IMR-90 (cell line): ENCODE measurements around the gene PSMB5. TPM values are rescaled to one million over a fixed set of nuclear protein-coding genes. Genes with fewer than 3 reads are reported as not detected.

ENCODE experiments used
- ATAC-seq: fragments of 200-7000 bp; cut with Tn5 transposase; 2 replicates; pipeline ENCODE4 v1.9.1; 2020; ENCODE audit warnings: low read depth, mild to moderate bottlenecking, moderate library complexity
- BruUV-seq: library from RNA; stranded (reverse); fragments of 400-500 nt; replicated peaks from 2 replicates; lab custom pipeline; 2021; lab: Mats Ljungman, UMichigan
- CTCF ChIA-PET: fragments of 300-600 bp; formaldehyde crosslinking; extraction: SDS; loops from one replicate; lab custom pipeline; 2021; ENCODE audit warnings: antibody characterized with exemption; lab: Yijun Ruan, JAX
- POLR2A ChIA-PET: fragments of 300-600 bp; sonication (Branson Sonifier 250); formaldehyde crosslinking; loops from one replicate; lab custom pipeline; 2022; ENCODE audit warnings: antibody characterized with exemption; ENCODE audit not compliant: unreplicated experiment; lab: Charles Lee
- DNase-seq: peaks from one replicate; pipeline ENCODE4 v3.0.0; 2013
- H2AFZ ChIP-seq: replicated peaks from 2 replicates; pipeline ENCODE3; 2013; ENCODE audit warnings: low read length, mild to moderate bottlenecking; ENCODE audit not compliant: poor library complexity
- H2AK5ac ChIP-seq: 2 replicates; pipeline ENCODE4 v1.6.1; 2013; ENCODE audit warnings: low read depth, low read length, inconsistent platforms
- H2AK9ac ChIP-seq: replicated peaks from 2 replicates; pipeline ENCODE3; 2013; ENCODE audit warnings: mild to moderate bottlenecking, low read depth, low read length, moderate library complexity; ENCODE audit not compliant: poor library complexity
- H2BK120ac ChIP-seq: 2 replicates; pipeline ENCODE4 v1.6.1; 2013; ENCODE audit warnings: low read depth, low read length, inconsistent platforms
- H2BK15ac ChIP-seq: 3 replicates; pipeline ENCODE4 v1.6.1; 2013; ENCODE audit warnings: low read depth, low read length, inconsistent platforms
- H2BK20ac ChIP-seq: 2 replicates; pipeline ENCODE4 v1.6.1; 2013; ENCODE audit warnings: low read depth, mild to moderate bottlenecking, inconsistent platforms, low read length, moderate library complexity
- H2BK5ac ChIP-seq: 2 replicates; pipeline ENCODE4 v1.6.1; 2013; ENCODE audit warnings: mild to moderate bottlenecking, low read depth, low read length, inconsistent platforms; ENCODE audit not compliant: poor library complexity, severe bottlenecking
- H3K14ac ChIP-seq: replicated peaks from 2 replicates; pipeline ENCODE4 v1.6.1; 2013; ENCODE audit warnings: low read depth, low read length, inconsistent platforms
- H3K18ac ChIP-seq: 2 replicates; pipeline ENCODE4 v1.6.1; 2013; ENCODE audit warnings: low read depth, low read length, control low read depth
- H3K23ac ChIP-seq: 2 replicates; pipeline ENCODE4 v1.6.1; 2013; ENCODE audit warnings: low read depth, low read length, inconsistent platforms
- H3K27ac ChIP-seq: 2 replicates; pipeline ENCODE4 v1.5.1; 2013; ENCODE audit warnings: mild to moderate bottlenecking, control low read depth, low read length; ENCODE audit not compliant: insufficient read depth
- H3K27me3 ChIP-seq: 2 replicates; pipeline ENCODE4 v1.6.1; 2013; ENCODE audit warnings: low read length; ENCODE audit not compliant: control insufficient read depth, insufficient read depth
- H3K36me3 ChIP-seq: 2 replicates; pipeline ENCODE4 v1.6.1; 2013; ENCODE audit warnings: low read length, mixed read lengths; ENCODE audit not compliant: control insufficient read depth, insufficient read depth
- H3K4ac ChIP-seq: 2 replicates; pipeline ENCODE4 v1.6.1; 2013; ENCODE audit warnings: low read depth, low read length, inconsistent platforms
- H3K4me1 ChIP-seq: 2 replicates; pipeline ENCODE4 v1.6.1; 2013; ENCODE audit warnings: low read length, mixed read lengths; ENCODE audit not compliant: control insufficient read depth, insufficient read depth
- H3K4me2 ChIP-seq: 2 replicates; pipeline ENCODE4 v1.6.1; 2013; ENCODE audit warnings: low read depth, mild to moderate bottlenecking, control low read depth, low read length, moderate library complexity
- H3K4me3 ChIP-seq: 2 replicates; pipeline ENCODE4 v1.5.1; 2013; ENCODE audit warnings: low read depth, mild to moderate bottlenecking, control low read depth, low read length, moderate library complexity; ENCODE audit not compliant: insufficient read depth
- H3K56ac ChIP-seq: 2 replicates; pipeline ENCODE4 v1.6.1; 2013; ENCODE audit warnings: low read length, inconsistent platforms; ENCODE audit not compliant: insufficient read depth; ENCODE audit errors: extremely low read depth
- H3K79me1 ChIP-seq, 2 experiments: 2 replicates each; pipeline ENCODE4 v1.6.1; 2013; ENCODE audit warnings: low read length in 2 of 2, inconsistent platforms in 1 of 2, low read depth in 1 of 2
- H3K9ac ChIP-seq: 2 replicates; pipeline ENCODE4 v1.6.1; 2013; ENCODE audit warnings: low read depth, low read length, control low read depth
- H3K9me1 ChIP-seq: 2 replicates; pipeline ENCODE4 v1.6.1; 2013; ENCODE audit warnings: low read length, inconsistent platforms; ENCODE audit not compliant: insufficient read depth
- H3K9me3 ChIP-seq: 2 replicates; pipeline ENCODE4 v1.6.1; 2013; ENCODE audit warnings: low read length; ENCODE audit not compliant: control insufficient read depth, insufficient read depth
- H4K20me1 ChIP-seq: 2 replicates; pipeline ENCODE4 v1.6.1; 2013; ENCODE audit warnings: low read length, inconsistent platforms; ENCODE audit not compliant: insufficient read depth
- H4K5ac ChIP-seq: 2 replicates; pipeline ENCODE4 v1.6.1; 2013; ENCODE audit warnings: mild to moderate bottlenecking, low read depth, low read length, control low read depth
- H4K8ac ChIP-seq, 2 experiments: 2 replicates each; pipeline ENCODE4 v1.6.1; 2013; ENCODE audit warnings: low read depth in 2 of 2, low read length in 2 of 2, control low read depth in 1 of 2, inconsistent platforms in 1 of 2
- H4K91ac ChIP-seq: 2 replicates; pipeline ENCODE4 v1.6.1; 2013; ENCODE audit warnings: low read depth, low read length, inconsistent platforms; ENCODE audit not compliant: insufficient read depth
- BHLHE40 ChIP-seq: fragments of 150-350 bp; IDR thresholded peaks from 2 replicates; pipeline ENCODE4 v1.6.1; 2016; ENCODE audit warnings: mild to moderate bottlenecking, low read depth, low read length
- CEBPB ChIP-seq: IDR thresholded peaks from 2 replicates; pipeline ENCODE4 v1.6.1; 2012; ENCODE audit warnings: low read depth, low read length, improper control_type of control experiment
- CHD1 ChIP-seq: IDR thresholded peaks from 2 replicates; pipeline ENCODE4 v1.6.1; 2012; ENCODE audit warnings: low read depth, low read length, improper control_type of control experiment
- MAZ ChIP-seq: IDR thresholded peaks from 2 replicates; pipeline ENCODE4 v1.6.1; 2012; ENCODE audit warnings: low read depth, mild to moderate bottlenecking, low read length, improper control_type of control experiment, moderate library complexity, borderline replicate concordance
- RAD21 ChIP-seq: IDR thresholded peaks from 2 replicates; pipeline ENCODE4 v1.6.1; 2012; ENCODE audit warnings: low read length, improper control_type of control experiment
- RFX5 ChIP-seq: IDR thresholded peaks from 2 replicates; pipeline ENCODE4 v1.8.0; 2012; ENCODE audit warnings: low read depth, mild to moderate bottlenecking, low read length, moderate library complexity
- WGBS, 2 experiments: methylation state at CpG; one replicate each; pipeline versions ENCODE4 v1.1.5 to v1.1.7; 2013; ENCODE audit warnings: missing lambda C conversion rate in 2 of 2; ENCODE audit not compliant: insufficient read length in 1 of 2; ENCODE audit errors: extremely low coverage in 2 of 2; 5-methylcytosine and 5-hydroxymethylcytosine counted together
- dilution Hi-C: fragments of 300-500 bp; cut with HindIII; formaldehyde crosslinking; loops from one replicate; pipeline ENCODE4 v1.14.3; 2018; ENCODE audit warnings: low sequenced_read_pairs; ENCODE audit not compliant: unreplicated experiment
- in situ Hi-C: fragments of 300-500 bp; cut with MboI; formaldehyde crosslinking; loops from 3 replicates; pipeline ENCODE4 v1.14.3; 2019; ENCODE audit warnings: low sequenced_read_pairs, inconsistent platforms, mixed read lengths
- intact Hi-C: fragments of 100-400 bp; cut with micrococcal nuclease; formaldehyde crosslinking; loops from 2 replicates; pipeline ENCODE4 v1.10.0; 2022
- polyA plus RNA-seq, 3 experiments: library from polyadenylated mRNA; depleted of rRNA; stranded (reverse); fragments of >200 nt; gene quantifications; 2 replicates each; pipeline ENCODE4 v1.2.3, GENCODE V29; 2012; ENCODE audit warnings: low replicate concordance in 1 of 3
- total RNA-seq: library from RNA; depleted of rRNA; stranded (reverse); fragments of >200 nt; gene quantifications from 2 replicates; pipeline ENCODE4 v1.2.3, GENCODE V29; 2012
- TF ChIP-seq, protein P1 (sequence below): conservative IDR thresholded peaks from 2 replicates; pipeline ENCODE4 v1.5.1; 2012; ENCODE audit warnings: mild to moderate bottlenecking, low read depth, low read length, improper control_type of control experiment

The PSMB5 gene
- total and polyA plus RNA-seq, 2 of the 4 experiments (the other 2 are of a cell fraction), result 310 to 321 TPM

DNA sequence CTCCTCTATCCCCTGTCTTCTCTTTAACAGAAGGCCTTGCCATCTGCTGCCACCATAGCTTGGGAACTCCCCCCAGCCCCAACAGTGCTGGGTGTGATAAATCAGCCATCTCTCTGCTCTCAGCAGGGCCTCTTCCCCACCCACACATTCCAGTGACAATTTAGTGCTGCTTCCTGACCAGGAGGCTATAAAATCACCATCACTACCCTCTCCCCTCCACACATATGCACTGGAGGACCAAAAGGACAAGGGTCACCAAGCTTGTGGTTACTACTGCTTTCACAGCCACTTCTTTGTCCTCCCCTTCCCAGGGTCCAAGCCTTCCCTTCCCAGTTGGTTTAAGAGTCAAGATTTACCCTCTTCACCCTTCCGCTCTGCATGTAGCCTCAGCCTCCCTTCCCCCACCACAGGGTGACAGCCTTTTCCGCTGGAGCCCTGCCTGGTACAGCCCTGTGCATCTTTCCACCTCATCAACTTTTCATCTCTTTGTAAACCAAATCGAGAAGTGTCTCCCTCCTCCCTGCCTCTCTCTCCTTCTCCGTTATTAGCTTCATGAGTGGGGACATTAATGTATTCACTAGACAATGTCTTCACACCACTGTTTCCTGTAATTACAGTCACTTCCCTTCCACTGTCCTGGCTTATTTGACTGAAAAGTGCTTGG, 9.4 kb downstream of the PSMB5 start:
- Histone ChIP-seq H3K4me3 (no peak overlapping the region), H3K36me3 (peaks cover 19% of the 10 kb centered on the region), H3K14ac (0 out of 2 replicates have a peak overlapping the region, but pooled peaks have one; percentile 19), H4K20me1 (peaks cover 15% of the 10 kb centered on the region), H3K4me2 (no peak overlapping the region), H2AK9ac (no peak overlapping the region), H2BK15ac (no peak overlapping the region), H3K9me1 (peaks cover 9% of the 10 kb centered on the region), H3K27ac (no peak overlapping the region), H2AK5ac (peak overlapping the region; percentile 3; the same call in 1 of the 2 replicates), H3K9ac (no peak overlapping the region), H3K79me1 (peaks cover 14 to 23% of the 10 kb centered on the region in 2 experiments; a peak in 3 of 4 replicates), H3K56ac (no peak overlapping the region), H4K8ac (no peak overlapping the region), H3K4ac (no peak overlapping the region; the same call in 1 of the 2 replicates), H4K5ac (no peak overlapping the region), H3K4me1 (peaks cover 11% of the 10 kb centered on the region), H2BK5ac (peak overlapping the region; percentile 17), H2BK120ac (no peak overlapping the region), H2BK20ac (no peak overlapping the region), H2AFZ (no peak overlapping the region), H3K23ac (no peak overlapping the region), H3K18ac (no peak overlapping the region), H4K91ac (no peak overlapping the region), H3K27me3 (no peaks in the 10 kb centered on the region), H3K9me3 (no peaks in the 10 kb centered on the region)
- intact Hi-C loops (no loop called here), dilution Hi-C loops (no loop called here), in situ Hi-C loops (no loop called here)
- 53% methylated on average over 2 of the region's 4 CpGs; no CpG with 5 or more reads in 1 of the 2 experiments for WGBS, 2 experiments
- POLR2A ChIA-PET, result no interaction called here
- DNase-seq (no peak), ATAC-seq (peak; percentile 50)
- CTCF ChIA-PET, result interaction anchor here (1.1 kb wide), 1 partner anchor 44 kb away, joined by 3 read pairs; no protein-coding TSS in a partner anchor
- TF ChIP-seq RAD21 (no peak), CHD1 (no peak), MAZ (no peak), CEBPB (no peak), RFX5 (no peak), BHLHE40 (no peak)
- TF ChIP-seq, protein P1, sequence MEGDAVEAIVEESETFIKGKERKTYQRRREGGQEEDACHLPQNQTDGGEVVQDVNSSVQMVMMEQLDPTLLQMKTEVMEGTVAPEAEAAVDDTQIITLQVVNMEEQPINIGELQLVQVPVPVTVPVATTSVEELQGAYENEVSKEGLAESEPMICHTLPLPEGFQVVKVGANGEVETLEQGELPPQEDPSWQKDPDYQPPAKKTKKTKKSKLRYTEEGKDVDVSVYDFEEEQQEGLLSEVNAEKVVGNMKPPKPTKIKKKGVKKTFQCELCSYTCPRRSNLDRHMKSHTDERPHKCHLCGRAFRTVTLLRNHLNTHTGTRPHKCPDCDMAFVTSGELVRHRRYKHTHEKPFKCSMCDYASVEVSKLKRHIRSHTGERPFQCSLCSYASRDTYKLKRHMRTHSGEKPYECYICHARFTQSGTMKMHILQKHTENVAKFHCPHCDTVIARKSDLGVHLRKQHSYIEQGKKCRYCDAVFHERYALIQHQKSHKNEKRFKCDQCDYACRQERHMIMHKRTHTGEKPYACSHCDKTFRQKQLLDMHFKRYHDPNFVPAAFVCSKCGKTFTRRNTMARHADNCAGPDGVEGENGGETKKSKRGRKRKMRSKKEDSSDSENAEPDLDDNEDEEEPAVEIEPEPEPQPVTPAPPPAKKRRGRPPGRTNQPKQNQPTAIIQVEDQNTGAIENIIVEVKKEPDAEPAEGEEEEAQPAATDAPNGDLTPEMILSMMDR, result no peak
- BruUV-seq, result no TSS peak
